HAP-1 (cell line): ENCODE data around the gene ARHGEF10L.

Experiments
- DNase-seq, 2 experiments: peaks; one replicate each; pipeline ENCODE4 v3.0.0-alpha.2; 2016 to 2020; ENCODE audit warnings: low spot score in 2 of 2
- H3K27me3 ChIP-seq: fragments of 250-450 bp; sonication (Bioruptor Pico); 2 replicates; pipeline ENCODE4 v1.5.1; 2020; ENCODE audit warnings: low read depth, mild to moderate bottlenecking, moderate library complexity
- H3K36me3 ChIP-seq: fragments of 250-450 bp; sonication (Bioruptor Pico); replicated peaks from 2 replicates; pipeline ENCODE4 v1.5.1; 2020; ENCODE audit warnings: mild to moderate bottlenecking
- H3K4me1 ChIP-seq: fragments of 250-450 bp; sonication (Bioruptor Pico); 2 replicates; pipeline ENCODE4 v1.5.1; 2020; ENCODE audit warnings: mild to moderate bottlenecking
- H3K4me3 ChIP-seq: fragments of 250-450 bp; sonication (Bioruptor Pico); 2 replicates; pipeline ENCODE4 v1.5.1; 2020; ENCODE audit warnings: mild to moderate bottlenecking, moderate library complexity
- H3K9me3 ChIP-seq: fragments of 250-450 bp; sonication (Bioruptor Pico); 2 replicates; pipeline ENCODE4 v1.5.1; 2020; ENCODE audit warnings: mild to moderate bottlenecking, moderate library complexity
- in situ Hi-C: fragments of 300-500 bp; cut with MboI; formaldehyde crosslinking; loops from 3 replicates; pipeline ENCODE4 v1.14.3; 2020; ENCODE audit warnings: low sequenced_read_pairs, inconsistent platforms, mixed read lengths

Gene ARHGEF10L

DNA sequence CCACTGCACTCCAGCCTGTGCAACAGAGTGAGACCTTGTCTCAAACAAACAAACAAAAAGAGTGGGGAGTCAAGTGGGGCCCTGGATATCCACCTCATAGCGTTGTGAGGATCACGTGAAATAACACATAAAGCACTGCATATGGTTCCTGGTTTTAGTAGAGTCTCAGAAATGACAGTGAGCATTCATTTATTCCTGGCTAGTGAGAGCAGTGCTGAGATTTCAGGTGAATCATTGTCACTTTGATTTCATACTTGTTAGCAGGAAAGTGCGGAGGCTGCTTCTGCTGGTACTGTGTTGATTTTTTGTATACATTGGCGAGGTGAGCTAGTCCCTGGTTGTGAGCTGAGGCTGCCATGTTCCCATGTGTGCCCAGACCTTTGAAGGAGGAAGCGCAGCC lies 22.9 kb downstream of the ARHGEF10L start:
- H3K27me3 ChIP-seq: no peaks in the 10 kb centered on the region
- no peak for DNase-seq
- H3K4me3 ChIP-seq: no peak overlapping the region
- no peaks in the 10 kb centered on the region for H3K4me1 ChIP-seq
- no peaks in the 10 kb centered on the region for H3K36me3 ChIP-seq
- H3K9me3 ChIP-seq: no peaks in the 10 kb centered on the region
- in situ Hi-C loops: no loop called here

DNA sequence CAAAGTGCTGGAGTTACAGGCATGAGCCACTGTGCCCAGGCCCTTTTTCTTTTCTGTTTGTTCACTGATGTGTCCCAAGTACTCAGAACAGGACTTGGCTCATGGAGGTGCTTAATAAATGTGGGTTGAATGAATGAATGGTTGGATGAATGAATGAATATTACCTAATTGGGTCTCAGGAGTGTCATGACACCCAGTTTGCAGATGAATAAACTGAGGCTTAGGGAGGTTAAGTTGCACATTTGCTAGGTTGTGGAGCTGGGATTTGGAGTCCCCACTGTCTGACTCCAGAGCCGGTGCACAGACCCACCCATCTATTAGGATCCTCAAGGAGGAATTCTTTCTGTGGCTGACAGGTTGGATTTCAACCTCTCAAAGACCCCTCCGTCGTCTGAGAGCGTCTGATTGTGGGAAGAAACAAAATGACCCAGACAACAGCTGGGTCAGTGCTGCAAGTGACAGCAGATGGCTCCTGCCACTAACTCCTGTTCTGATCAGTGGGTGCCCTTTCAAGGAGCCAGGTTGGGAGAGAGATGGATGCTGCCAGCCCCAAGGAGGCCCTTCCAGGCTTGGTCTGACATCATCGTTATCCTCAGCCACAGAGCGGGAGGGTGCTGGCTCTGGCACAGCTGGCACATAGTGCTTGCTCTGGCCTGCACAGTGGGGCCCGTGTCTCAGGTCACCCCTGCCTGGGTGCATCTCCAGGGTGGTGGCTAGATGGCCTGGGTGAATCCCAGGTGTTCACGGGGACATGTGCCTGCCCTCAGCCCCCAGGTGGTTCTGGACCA lies 24.2 kb downstream of the ARHGEF10L start:
- Histone ChIP-seq H3K4me3 (no peak overlapping the region), H3K9me3 (no peaks in the 10 kb centered on the region), H3K4me1 (no peaks in the 10 kb centered on the region), H3K27me3 (no peaks in the 10 kb centered on the region), H3K36me3 (no peaks in the 10 kb centered on the region)
- DNase-seq: no peak
- in situ Hi-C loops: no loop called here

DNA sequence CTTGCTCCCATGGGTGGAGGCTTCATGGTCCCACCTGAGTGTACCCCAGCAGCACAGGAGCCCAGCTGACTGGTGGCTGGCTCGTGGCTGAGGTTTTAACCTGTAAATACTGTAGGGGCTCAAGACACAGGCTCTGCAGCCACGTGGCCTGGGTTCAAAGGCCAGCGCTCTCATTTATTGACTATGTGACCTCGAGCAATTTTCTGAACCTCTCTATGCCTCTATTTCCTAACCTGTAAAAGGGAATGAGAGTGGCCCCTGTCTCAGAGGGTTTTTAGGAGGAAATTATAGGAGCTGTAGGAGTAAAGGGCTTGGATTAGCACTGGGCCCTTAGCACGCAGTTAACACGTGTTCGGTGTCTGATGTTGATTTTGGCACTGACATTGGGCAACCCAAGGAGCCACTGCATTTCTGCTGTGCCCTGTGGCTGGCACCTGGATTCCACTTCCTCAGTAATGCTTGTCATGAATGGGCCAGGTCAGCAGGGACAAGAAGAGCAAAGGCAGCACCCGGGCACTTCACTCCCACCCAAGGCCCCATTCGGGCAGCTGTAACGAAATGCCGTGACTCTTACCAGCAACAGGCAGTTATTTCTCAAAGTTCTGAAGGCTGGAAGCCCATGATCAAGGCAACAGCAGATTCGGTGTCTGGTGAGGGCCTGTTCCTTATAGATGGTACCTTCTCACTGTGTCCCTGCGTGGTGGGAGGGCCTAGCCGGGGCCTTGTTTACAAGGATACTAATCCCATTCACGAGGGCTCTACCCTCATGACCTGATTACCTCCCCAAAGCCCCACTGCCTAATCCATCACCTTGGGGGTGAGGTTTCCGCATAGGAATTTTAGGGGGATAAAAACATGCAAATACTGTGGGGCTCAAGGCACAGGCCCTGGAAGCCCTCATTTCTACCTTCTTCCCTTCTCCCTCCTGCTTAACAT lies 25.2 kb downstream of the ARHGEF10L start:
- no peaks in the 10 kb centered on the region for H3K4me1 ChIP-seq
- no peak overlapping the region for H3K4me3 ChIP-seq
- H3K9me3 ChIP-seq: no peaks in the 10 kb centered on the region
- in situ Hi-C loops: no loop called here
- H3K27me3 ChIP-seq: no peaks in the 10 kb centered on the region
- H3K36me3 ChIP-seq: no peaks in the 10 kb centered on the region
- DNase-seq: no peak

DNA sequence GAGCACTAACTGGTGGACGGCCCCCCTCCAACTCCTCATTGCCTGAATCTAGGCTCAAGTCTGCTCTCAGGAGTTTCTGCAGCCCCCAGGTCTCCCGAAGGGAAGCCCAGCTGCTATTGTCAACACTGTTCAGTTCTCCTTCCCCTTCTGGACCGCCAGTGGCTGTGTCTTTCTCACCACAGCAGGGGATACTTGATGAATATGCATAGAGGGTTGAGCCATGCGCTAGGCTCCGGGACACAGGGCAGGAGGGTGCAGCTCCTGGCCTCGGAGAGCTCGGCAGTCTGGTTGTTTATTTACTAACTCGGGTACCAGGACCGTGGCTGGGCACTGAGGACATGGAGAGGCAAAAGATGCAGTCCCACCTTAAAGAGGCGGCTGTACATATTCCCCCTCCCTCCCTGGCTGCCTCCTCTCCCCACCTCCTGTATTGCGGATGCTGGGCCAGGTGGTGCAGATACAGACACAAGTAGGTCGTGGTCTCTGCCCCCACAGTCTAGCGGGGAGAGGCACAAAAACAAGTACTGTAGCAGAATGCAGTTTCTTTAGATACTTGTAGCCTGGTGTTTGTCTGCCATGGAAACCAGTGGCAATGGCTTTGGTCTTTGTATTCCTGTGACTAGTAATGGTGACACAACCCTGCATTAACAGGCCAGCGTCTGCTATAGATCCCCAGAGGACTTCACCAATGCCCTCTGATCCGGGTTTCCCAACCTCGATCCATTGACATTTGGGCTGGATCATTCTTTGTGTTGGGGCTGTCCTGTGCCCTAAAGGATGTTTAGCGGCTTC lies 26.2 kb downstream of the ARHGEF10L start:
- Histone ChIP-seq H3K27me3 (no peaks in the 10 kb centered on the region), H3K4me3 (no peak overlapping the region), H3K36me3 (no peaks in the 10 kb centered on the region), H3K9me3 (no peaks in the 10 kb centered on the region), H3K4me1 (no peaks in the 10 kb centered on the region)
- in situ Hi-C loops: no loop called here
- DNase-seq: no peak

DNA sequence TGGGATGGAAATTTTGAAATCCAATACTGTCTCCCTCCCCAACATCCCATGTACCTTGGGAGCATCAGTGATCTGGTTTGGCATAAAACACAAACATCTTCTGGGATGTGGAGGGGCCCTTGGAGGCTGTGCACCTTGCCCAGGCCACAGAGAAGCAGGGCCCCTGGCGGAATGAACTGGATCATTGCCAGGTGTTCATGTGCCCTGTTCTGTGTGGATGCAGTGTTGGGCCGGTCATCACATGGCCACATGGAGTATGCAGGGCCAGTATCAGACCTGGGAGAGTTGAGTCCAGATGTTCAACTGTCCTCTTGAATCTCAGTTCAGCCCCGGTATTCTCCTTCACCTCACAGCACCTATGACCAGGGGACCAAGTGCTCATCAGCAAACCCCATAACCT lies 26.9 kb downstream of the ARHGEF10L start:
- in situ Hi-C loops: no loop called here

DNA sequence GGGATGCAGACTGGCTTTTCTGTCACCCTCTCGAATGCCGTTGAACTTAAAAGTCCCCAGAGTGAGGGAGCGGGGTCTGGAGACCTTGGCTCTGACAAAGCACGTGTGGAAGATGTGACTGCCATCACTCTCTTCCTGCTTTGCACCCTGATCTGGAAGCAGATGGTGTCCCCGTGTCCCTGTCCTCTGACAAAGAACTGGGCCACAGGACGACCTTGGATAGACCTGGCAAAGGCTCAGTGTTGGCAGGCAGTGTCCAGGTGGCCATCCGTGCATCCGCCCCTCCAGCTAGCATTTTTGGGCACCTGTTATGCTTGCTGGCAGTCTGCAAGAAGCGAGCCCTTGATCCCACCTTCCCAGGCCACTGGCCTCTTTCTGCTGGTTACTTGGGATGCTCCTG lies 27.4 kb downstream of the ARHGEF10L start:
- H3K4me1 ChIP-seq: no peaks in the 10 kb centered on the region
- no peak for DNase-seq
- no peak overlapping the region for H3K4me3 ChIP-seq
- in situ Hi-C loops: no loop called here
- H3K27me3 ChIP-seq: no peaks in the 10 kb centered on the region
- H3K36me3 ChIP-seq: no peaks in the 10 kb centered on the region
- no peaks in the 10 kb centered on the region for H3K9me3 ChIP-seq

More for the DNA sequence above, 26.9 kb downstream of the ARHGEF10L start:
- H3K4me3 ChIP-seq: no peak overlapping the region
- no peaks in the 10 kb centered on the region for H3K36me3 ChIP-seq
- DNase-seq: no peak
- no peaks in the 10 kb centered on the region for H3K27me3 ChIP-seq
- H3K4me1 ChIP-seq: no peaks in the 10 kb centered on the region
- no peaks in the 10 kb centered on the region for H3K9me3 ChIP-seq

DNA sequence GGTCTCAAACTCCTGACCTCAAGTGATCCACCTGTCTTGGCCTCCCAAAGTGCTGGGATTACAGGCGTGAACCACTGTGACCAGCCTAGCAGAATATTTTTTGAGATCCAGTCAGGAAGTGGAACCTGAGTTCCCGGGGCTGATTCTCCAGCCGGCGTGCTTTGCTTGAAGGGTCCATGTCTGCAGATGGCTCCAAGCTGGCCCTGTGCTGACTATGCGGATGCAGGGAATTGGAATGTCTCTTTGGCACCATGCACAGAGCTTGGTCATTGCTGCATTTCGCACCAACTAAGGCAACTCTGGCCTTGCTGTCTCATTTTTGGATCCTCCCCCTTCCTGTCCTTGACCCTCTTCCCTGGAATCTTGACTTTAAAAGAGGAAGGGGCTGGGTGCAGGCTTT lies 28.1 kb downstream of the ARHGEF10L start:
- no peaks in the 10 kb centered on the region for H3K27me3 ChIP-seq
- DNase-seq: no peak
- no peak overlapping the region for H3K4me3 ChIP-seq
- H3K4me1 ChIP-seq: no peaks in the 10 kb centered on the region
- no peaks in the 10 kb centered on the region for H3K36me3 ChIP-seq
- in situ Hi-C loops: no loop called here
- no peaks in the 10 kb centered on the region for H3K9me3 ChIP-seq

DNA sequence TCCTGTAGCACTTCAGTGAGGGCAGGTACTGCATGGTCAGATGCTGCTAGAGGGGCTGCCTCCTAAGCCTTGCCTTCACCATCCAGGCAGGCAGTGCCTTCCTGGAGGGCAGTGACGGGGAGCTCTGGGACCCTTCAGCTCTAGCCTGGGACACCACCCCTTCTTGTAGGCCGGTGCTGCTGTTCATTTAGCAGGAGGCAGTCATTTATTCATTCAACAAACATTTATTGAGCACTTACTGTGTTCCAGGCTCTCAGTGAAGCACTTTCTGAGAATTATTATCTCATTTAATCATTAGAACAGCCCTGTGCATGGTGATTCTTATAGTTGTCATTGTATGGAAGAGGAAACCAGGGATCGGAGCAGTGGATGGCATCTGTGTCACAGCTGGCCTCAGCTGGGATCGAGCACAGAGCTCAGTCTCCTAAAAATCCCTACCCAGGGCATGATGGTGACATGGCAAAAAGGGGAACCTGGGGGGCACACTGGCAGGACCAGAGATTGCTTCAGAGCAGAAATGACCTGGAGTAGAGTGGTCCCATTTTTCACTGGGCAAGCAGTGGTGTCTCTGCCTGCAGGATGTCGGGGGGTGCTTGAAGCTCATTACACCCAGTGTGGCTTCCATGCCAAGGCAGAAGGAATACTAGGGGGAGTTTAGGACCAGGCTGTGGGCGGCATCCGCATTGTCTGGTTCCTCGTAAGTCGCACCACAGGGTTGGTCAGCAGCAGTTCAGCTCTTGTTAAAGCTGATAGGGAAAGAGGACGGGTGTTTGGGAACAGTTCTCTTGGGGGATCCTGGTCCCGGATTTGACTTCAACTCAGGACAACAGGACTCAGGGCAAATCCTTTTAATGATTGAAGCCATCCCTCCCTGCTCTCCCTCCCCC lies 28.8 kb downstream of the ARHGEF10L start:
- Histone ChIP-seq H3K4me3 (no peak overlapping the region), H3K9me3 (no peaks in the 10 kb centered on the region), H3K36me3 (no peaks in the 10 kb centered on the region), H3K4me1 (no peaks in the 10 kb centered on the region), H3K27me3 (no peaks in the 10 kb centered on the region)
- in situ Hi-C loops: no loop called here
- no peak for DNase-seq

DNA sequence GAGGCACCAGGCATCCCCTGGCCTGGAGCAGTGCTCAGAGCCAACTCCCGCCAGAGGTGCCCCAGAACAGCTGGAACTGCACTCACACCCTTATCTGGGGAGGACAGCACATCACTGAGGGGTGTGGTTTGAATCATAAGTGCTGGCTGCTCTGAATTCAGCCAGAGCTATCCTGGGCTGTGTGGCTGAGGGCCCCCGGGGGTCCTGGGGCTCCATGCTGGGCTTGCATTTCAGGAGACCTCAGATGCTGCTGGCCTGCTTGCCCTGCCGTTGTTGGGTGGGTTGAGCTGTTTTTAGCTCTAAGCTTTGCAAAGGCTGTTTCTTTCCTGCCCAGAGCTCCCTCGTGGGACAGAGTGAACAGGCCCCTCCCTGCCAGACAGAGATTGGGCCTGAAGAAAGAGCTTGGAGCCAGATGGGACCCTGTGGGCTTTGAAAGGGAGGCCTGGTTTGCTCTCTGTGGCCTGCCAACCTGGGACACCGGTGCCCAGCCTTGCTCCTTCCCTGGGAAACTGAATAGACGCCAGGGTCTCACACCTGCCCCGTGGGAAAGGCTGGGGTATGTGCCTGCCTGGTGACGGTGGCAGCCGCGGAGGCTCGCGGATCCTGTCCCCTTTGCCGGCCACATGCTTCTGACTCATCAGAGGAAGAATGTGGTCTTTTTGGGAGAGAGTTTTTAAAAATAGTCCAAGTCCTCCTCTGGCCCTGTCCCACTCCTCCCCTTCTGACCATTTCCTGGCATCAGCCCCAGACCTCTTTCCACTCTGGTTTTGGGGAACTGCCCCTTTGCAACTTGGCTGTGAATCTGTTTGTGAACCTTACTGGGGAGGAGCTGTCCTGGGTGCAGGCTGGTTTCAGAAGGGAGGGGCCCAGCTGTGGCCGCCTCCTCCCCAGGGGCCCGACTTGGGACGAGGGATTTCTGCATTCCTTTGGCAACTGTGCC lies 30.0 kb downstream of the ARHGEF10L start:
- Histone ChIP-seq H3K27me3 (no peaks in the 10 kb centered on the region), H3K9me3 (no peaks in the 10 kb centered on the region), H3K4me1 (no peaks in the 10 kb centered on the region), H3K4me3 (no peak overlapping the region), H3K36me3 (no peaks in the 10 kb centered on the region)
- in situ Hi-C loops: no loop called here
- no peak for DNase-seq

DNA sequence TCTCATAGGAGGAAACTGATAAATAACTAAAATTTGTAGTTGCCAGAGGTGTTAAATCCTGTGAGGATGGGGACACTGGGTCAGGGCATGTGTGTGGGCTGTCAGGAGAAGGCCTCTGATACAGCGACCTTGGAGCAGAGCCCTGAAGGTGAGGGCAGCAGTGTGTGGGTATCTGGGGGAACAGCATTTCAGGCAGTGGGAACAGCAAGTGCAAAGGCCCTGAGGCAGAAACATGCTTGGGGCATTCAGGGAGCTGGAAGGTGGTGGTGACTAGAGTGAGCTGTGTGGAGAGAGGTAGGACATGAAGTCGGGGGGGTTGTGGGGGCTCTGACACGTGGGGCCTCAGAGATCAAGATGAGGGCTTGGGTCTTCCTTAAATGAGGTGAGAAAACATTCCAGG lies 30.7 kb downstream of the ARHGEF10L start:
- no peaks in the 10 kb centered on the region for H3K4me1 ChIP-seq
- in situ Hi-C loops: no loop called here
- H3K36me3 ChIP-seq: no peaks in the 10 kb centered on the region
- DNase-seq: no peak
- H3K4me3 ChIP-seq: no peak overlapping the region
- H3K9me3 ChIP-seq: no peaks in the 10 kb centered on the region
- no peaks in the 10 kb centered on the region for H3K27me3 ChIP-seq

DNA sequence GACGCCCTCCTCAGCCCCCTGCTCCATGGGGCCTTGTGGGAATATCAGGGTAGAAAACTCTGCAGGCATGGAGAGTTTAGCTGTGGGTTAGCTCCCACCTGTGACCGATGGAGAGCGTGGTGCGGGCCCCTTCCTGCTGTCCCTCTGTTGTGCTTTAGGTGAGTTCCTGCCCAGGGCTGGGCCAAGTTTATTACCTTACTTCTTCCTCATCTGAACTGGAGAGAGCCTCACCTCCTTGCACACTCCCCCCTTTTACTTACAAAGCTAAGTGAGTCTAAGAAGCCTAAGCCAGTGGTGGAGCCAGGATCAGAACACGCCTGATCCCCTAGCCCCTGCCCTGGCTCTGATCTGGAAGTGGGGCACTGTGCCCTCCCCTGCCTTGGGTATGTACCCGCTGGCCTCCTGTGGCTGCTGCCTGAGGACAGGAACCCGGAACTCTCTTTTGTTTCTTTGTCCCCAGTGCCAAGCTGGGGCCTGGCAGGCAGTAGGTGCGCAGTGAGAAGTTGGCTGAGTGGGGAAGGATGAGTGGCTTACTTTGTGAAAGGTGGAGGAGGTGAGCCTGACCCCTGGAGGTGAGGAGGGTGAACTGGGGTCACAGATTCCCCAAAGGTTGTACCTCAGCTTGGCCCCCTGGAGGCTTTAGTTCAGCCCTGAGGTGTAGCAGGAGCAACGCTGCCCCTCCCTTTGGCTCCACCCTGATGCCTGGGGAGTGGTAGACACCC lies 32.9 kb downstream of the ARHGEF10L start:
- Histone ChIP-seq H3K4me3 (no peak overlapping the region), H3K4me1 (no peaks in the 10 kb centered on the region), H3K9me3 (no peaks in the 10 kb centered on the region), H3K36me3 (no peaks in the 10 kb centered on the region), H3K27me3 (no peaks in the 10 kb centered on the region)
- no peak for DNase-seq
- in situ Hi-C loops: no loop called here
